Posterior vena cava (tissue), 2 donors: ENCODE results near the gene SOX30. TPM values are rescaled to one million over a fixed set of nuclear protein-coding genes. Genes with fewer than 3 reads are reported as not detected.

ENCODE experiments used
- DNase-seq: peaks from one replicate; pipeline ENCODE4 v3.0.0-alpha.2; 2020; ENCODE audit warnings: low spot score
- intact Hi-C, 2 donors: fragments of 100-400 bp; cut with DNase I; formaldehyde crosslinking; loops; one replicate each; pipeline versions ENCODE4 v1.14.1 to v1.14.2; 2022 to 2023
- total RNA-seq, 2 donors: library from RNA; stranded (reverse); fragmentation: NEBNext Ultra II Directional; extraction: Animal tissue kit (Norgen Biotek cat#: 25700); gene quantifications; one replicate each; pipeline ENCODE4 v1.2.1, GENCODE V29; 2021
- donor health status: DM: yes; HTN: yes; CAD: no.
- donor health status: DM: yes; HTN: yes; CAD: no.

Gene SOX30
- total RNA-seq, 2 donors from 2014 or later: 0.23 to 0.29 TPM

- intact Hi-C loops: no loop called here
- DNase-seq: no peak
These were observed 67.6 kb downstream of the SOX30 start for GRCh38 chr5:157584628-157585027.

DNA sequence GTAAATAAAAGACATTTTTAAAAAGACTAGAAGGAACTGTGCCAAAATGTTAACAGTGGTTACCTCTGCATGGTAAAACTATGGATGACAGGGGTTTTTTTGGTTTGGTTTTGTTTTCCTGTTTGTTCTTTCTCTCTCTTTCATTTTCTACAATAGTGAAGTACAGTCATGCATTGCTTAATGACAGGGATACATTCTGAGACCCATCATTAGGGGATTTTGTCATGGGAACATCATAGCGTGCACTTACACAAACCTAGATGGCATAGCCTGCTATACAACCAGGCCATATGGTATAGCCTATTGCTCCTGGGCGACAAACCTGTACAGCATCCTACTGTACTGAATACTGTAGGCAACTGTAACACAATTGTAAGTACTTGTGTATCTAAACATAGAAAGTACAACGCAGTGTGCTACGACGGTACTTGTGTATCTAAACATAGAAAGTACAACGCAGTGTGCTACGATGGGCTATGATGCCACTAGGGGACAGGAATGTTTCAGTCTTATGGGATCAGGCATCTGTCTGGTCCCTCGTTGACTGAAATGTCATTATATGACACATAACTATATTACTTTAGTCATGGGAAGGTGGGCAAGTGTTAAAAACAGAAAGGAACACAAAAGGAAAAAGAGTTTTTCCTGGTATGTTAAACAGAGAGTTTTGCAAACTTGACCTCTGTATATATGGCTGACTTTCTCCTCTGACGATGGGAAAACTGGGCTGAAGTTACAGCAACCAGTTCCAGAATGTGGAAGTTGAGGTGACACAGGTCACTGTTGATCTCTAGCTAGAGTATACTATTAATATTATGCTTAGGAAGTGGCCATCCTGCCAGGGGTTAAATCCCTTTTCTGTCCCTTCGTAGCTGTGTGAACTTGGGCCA, 69.3 kb downstream of the SOX30 start:
- intact Hi-C loops: no loop called here
- DNase-seq: no peak

DNA sequence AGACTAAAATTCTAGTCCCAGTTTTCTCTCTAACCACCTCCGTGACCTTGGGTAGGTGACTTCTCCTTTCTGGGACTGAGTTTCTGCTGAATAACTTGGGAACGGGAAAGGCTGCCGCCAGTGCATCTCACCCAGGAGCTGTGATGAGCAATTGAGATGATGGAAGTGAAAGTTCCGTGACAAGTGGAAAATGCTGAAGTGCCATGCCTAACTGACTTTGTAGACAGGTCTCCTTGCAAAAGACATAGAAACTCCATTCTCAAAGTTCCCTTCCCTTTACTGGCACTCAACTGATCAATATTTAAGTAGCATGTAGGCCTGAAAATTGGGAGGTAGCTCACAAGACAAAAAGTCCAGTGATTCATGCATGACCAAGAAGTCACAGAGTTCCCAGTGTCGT, 70.3 kb downstream of the SOX30 start:
- intact Hi-C loops: no loop called here
- DNase-seq: no peak

DNA sequence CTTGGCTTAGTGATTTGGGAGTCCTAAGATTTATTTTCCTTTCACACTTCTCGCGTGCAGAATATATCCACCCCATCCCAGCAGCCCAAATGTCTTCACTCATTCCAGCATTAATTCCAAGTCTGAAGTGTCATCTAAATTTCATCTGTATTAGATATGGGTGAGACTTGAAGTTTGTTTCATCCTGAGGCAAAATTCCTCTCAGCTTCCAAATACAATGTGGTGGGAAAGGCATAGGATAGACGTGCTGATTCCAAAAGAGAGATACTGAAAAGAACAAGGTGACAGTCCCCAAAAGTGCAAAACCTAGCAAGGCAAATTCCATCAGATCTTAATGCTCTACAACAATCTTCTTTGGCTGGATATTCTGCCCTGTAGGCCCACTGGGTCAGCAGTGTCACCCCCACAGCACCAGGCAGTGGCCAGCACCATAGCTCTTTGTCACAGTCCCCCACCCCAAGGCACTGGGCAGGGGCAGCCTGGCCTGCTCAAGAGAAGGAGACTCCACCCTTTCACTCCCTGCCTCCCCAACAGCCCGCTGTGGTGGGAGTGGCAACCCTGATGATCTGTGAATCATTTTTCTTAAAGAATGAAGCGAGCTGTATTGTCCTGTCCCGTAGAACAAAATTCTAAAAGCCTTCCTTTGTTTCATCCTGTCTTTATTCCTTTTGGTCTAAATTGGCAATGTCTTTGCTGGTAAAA, 74.0 kb downstream of the SOX30 start:
- intact Hi-C loops: loop anchor here in 1 of 2 donors (10.0 kb wide), 1 partner anchor 73 kb away; no protein-coding TSS in a partner anchor
- DNase-seq: no peak

DNA sequence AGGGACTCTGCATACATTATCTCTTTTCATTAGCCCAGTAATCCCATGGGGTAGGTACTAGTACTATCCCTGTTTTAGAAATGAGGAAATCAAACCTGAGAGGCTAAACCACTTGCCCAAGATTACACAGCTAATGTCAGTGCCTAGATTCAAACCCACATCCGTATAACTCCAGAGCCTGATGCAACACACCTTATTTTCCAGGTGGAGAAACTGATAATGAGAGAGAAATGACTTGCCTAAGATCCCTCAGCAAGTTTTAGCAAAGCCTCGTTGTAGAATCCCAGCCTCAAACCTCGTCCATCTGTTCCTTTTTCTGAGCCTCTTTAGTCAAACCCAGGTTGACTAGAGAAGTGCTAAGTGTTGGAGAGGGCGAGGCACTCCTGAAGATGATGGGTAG, 75.6 kb downstream of the SOX30 start:
- no peak for DNase-seq
- intact Hi-C loops: loop anchor here in 1 of 2 donors (10.0 kb wide), 1 partner anchor 72 kb away; no protein-coding TSS in a partner anchor

Other genes starting within 250 kb of the SOX30 start
- under 1 TPM; 0.37 to 0.52 TPM for gene NIPAL4, start 192.2 kb downstream of the SOX30 start, total RNA-seq
- 10 to 100 TPM; 37.0 to 47.0 TPM for gene ADAM19, start 76.7 kb downstream of the SOX30 start, total RNA-seq
- gene C5orf52, start 19.1 kb upstream of the SOX30 start, total RNA-seq: not detected
- 1 to 10 TPM; 7.4 to 8.4 TPM for gene THG1L, start 79.0 kb upstream of the SOX30 start, total RNA-seq
- 1 to 10 TPM; 5.8 to 8.1 TPM for gene LSM11, start 91.3 kb upstream of the SOX30 start, total RNA-seq
- gene CLINT1, start 206.7 kb upstream of the SOX30 start, total RNA-seq: 10 to 100 TPM; 44.0 to 59.4 TPM